GM23338 (cell line): Measurements from ENCODE around the gene GFRA1. TPM values are rescaled to one million over a fixed set of nuclear protein-coding genes. Genes with fewer than 3 reads are reported as not detected.

ENCODE experiments used
- ATAC-seq: fragments of 200-7000 bp; cut with Tn5 transposase; 3 replicates; pipeline ENCODE4 v1.9.1; 2020
- DNase-seq: peaks from one replicate; pipeline ENCODE4 v3.0.0-alpha.2; 2015; ENCODE audit warnings: low spot score
- H2AFZ ChIP-seq: fragments of 200-600 bp; sonication (generic); 2 replicates; pipeline ENCODE4 v1.8.0; 2016; ENCODE audit warnings: antibody characterized with exemption, mild to moderate bottlenecking, moderate library complexity
- H3F3A ChIP-seq: fragments of 200-600 bp; sonication (generic); replicated peaks from 2 replicates; pipeline ENCODE4 v1.8.0; 2017; ENCODE audit warnings: antibody characterized with exemption, mixed run types, low read depth
- H3K27ac ChIP-seq: fragments of 200-600 bp; sonication (generic); 2 replicates; pipeline ENCODE4 v1.6.1; 2016; ENCODE audit warnings: low read depth
- H3K27me3 ChIP-seq: fragments of 200-600 bp; sonication (generic); 2 replicates; pipeline ENCODE4 v1.8.0; 2016; ENCODE audit warnings: mild to moderate bottlenecking, mixed run types, moderate library complexity; ENCODE audit not compliant: insufficient read depth
- H3K36me3 ChIP-seq: fragments of 200-600 bp; sonication (generic); 2 replicates; pipeline ENCODE4 v1.8.0; 2016; ENCODE audit warnings: mild to moderate bottlenecking; ENCODE audit not compliant: insufficient read depth
- H3K4me1 ChIP-seq: fragments of 200-600 bp; sonication (generic); 2 replicates; pipeline ENCODE4 v1.8.0; 2016; ENCODE audit warnings: mild to moderate bottlenecking, moderate library complexity; ENCODE audit not compliant: insufficient read depth
- H3K4me2 ChIP-seq: fragments of 200-600 bp; sonication (generic); 2 replicates; pipeline ENCODE4 v1.7.1; 2017; ENCODE audit warnings: mixed run types
- H3K4me3 ChIP-seq: fragments of 200-600 bp; sonication (generic); 2 replicates; pipeline ENCODE4 v1.6.1; 2016; ENCODE audit warnings: mixed run types
- H3K79me2 ChIP-seq: fragments of 200-600 bp; sonication (generic); replicated peaks from 2 replicates; pipeline ENCODE4 v1.8.0; 2017; ENCODE audit warnings: mild to moderate bottlenecking; ENCODE audit not compliant: insufficient read depth
- H3K9me2 ChIP-seq: fragments of 200-600 bp; sonication (generic); 2 replicates; pipeline ENCODE4 v1.8.0; 2017; ENCODE audit not compliant: insufficient read depth
- H4K20me1 ChIP-seq: fragments of 200-600 bp; sonication (generic); replicated peaks from 2 replicates; pipeline ENCODE4 v1.8.0; 2017; ENCODE audit warnings: mild to moderate bottlenecking; ENCODE audit not compliant: insufficient read depth
- H3K27ac Mint-ChIP-seq: 2 replicates; pipeline ENCODE4 v1.8.0; 2020; ENCODE audit warnings: inconsistent platforms, mild to moderate bottlenecking, moderate library complexity, mixed read lengths
- H3K27me3 Mint-ChIP-seq: 3 replicates; pipeline ENCODE4 v1.8.0; 2022; ENCODE audit warnings: low read depth, mild to moderate bottlenecking, moderate library complexity, mixed read lengths, inconsistent platforms; ENCODE audit not compliant: insufficient read depth, poor library complexity
- H3K36me3 Mint-ChIP-seq: 3 replicates; pipeline ENCODE4 v1.8.0; 2021; ENCODE audit warnings: low read depth, mild to moderate bottlenecking, inconsistent platforms, moderate library complexity, mixed read lengths
- H3K4me1 Mint-ChIP-seq: 3 replicates; pipeline ENCODE4 v1.8.0; 2020; ENCODE audit warnings: mild to moderate bottlenecking, inconsistent platforms, mixed read lengths
- H3K4me3 Mint-ChIP-seq: 3 replicates; pipeline ENCODE4 v1.8.0; 2021; ENCODE audit warnings: moderate library complexity, mild to moderate bottlenecking, inconsistent platforms, mixed read lengths
- H3K9me3 Mint-ChIP-seq: 3 replicates; pipeline ENCODE4 v1.8.0; 2020; ENCODE audit warnings: moderate library complexity, mild to moderate bottlenecking, inconsistent platforms, mixed read lengths
- CREB1 ChIP-seq: fragments of 250-450 bp; sonication (Bioruptor Pico); IDR thresholded peaks from 2 replicates; pipeline ENCODE4 v1.5.0; 2020; ENCODE audit warnings: low read depth, mild to moderate bottlenecking, moderate library complexity
- ETS1 ChIP-seq: IDR thresholded peaks from 2 replicates; pipeline ENCODE4 v1.6.1; 2016; ENCODE audit warnings: antibody characterized with exemption
- EZH2 ChIP-seq: fragments of 200-600 bp; sonication (generic); IDR thresholded peaks from one replicate; pipeline ENCODE4 v1.8.0; 2017; ENCODE audit warnings: antibody characterized with exemption, mild to moderate bottlenecking, low read depth; ENCODE audit not compliant: unreplicated experiment
- EZH2phosphoT487 ChIP-seq: fragments of 200-600 bp; sonication (generic); IDR thresholded peaks from one replicate; pipeline ENCODE4 v1.8.1; 2018; ENCODE audit warnings: antibody characterized with exemption; ENCODE audit not compliant: unreplicated experiment
- JUNB ChIP-seq: IDR thresholded peaks from one replicate; pipeline ENCODE4 v1.6.1; 2016; ENCODE audit warnings: antibody characterized with exemption; ENCODE audit not compliant: unreplicated experiment
- POLR2AphosphoS5 ChIP-seq: IDR thresholded peaks from 2 replicates; pipeline ENCODE4 v1.6.1; 2016; ENCODE audit warnings: antibody characterized with exemption, low read depth
- REST ChIP-seq: IDR thresholded peaks from one replicate; pipeline ENCODE4 v1.6.1; 2018; ENCODE audit warnings: antibody characterized with exemption; ENCODE audit not compliant: unreplicated experiment
- STAT1 ChIP-seq: IDR thresholded peaks from one replicate; pipeline ENCODE4 v1.6.1; 2016; ENCODE audit warnings: antibody characterized with exemption; ENCODE audit not compliant: unreplicated experiment
- ZNF114 ChIP-seq: fragments of 250-450 bp; sonication (Bioruptor Pico); IDR thresholded peaks from 2 replicates; pipeline ENCODE4 v1.5.0; 2020; ENCODE audit warnings: mild to moderate bottlenecking, moderate library complexity
- ZNF331 ChIP-seq: fragments of 250-450 bp; sonication (Bioruptor Pico); IDR thresholded peaks from 2 replicates; pipeline ENCODE4 v1.5.0; 2020; ENCODE audit warnings: low read depth, mild to moderate bottlenecking, moderate library complexity
- polyA plus RNA-seq: library from polyadenylated mRNA; unstranded; fragments of >200 nt; fragmentation: Nextera tagmentation; extraction: Ambion mirVana; gene quantifications from 2 replicates; pipeline ENCODE4 v1.2.1, GENCODE V29; 2016
- total RNA-seq: library from RNA; depleted of rRNA; stranded (reverse); fragments of >200 nt; shearing (Covaris generic); gene quantifications from 2 replicates; pipeline ENCODE4 v1.2.3, GENCODE V29; 2014

The GFRA1 gene
- total and polyA plus RNA-seq, 2 experiments from 2014 or later, result 1.4 to 2.8 TPM

- no peaks in the 10 kb centered on the region for H3K9me3 Mint-ChIP-seq
- Histone ChIP-seq H2AFZ (peak overlapping the region; percentile 16), H3K27me3 (no peaks in the 10 kb centered on the region), H3K4me2 (0 out of 2 replicates have a peak overlapping the region, but pooled peaks have one; percentile 19), H3F3A (no peaks in the 10 kb centered on the region), H3K79me2 (no peaks in the 10 kb centered on the region), H3K4me1 (peaks cover 10% of the 10 kb centered on the region; the same call in 1 of the 2 replicates), H4K20me1 (no peaks in the 10 kb centered on the region), H3K9me2 (no peaks in the 10 kb centered on the region), H3K4me3 (no peak overlapping the region), H3K27ac (no peak overlapping the region), H3K36me3 (no peaks in the 10 kb centered on the region)
- ATAC-seq, result no peak
- H3K4me1 Mint-ChIP-seq, result peaks cover 12% of the 10 kb centered on the region
- H3K27ac Mint-ChIP-seq, result no peak overlapping the region; the same call in 1 of the 2 replicates
- no peak overlapping the region for H3K4me3 Mint-ChIP-seq
- no peaks in the 10 kb centered on the region for H3K36me3 Mint-ChIP-seq
- no peaks in the 10 kb centered on the region for H3K27me3 Mint-ChIP-seq
- TF ChIP-seq EZH2phosphoT487 (no peak), ZNF114 (no peak), REST (no peak), ZNF331 (CRISPR knock-in tag) (no peak), EZH2 (no peak), JUNB (no peak), POLR2AphosphoS5 (no peak), ETS1 (no peak), CREB1 (CRISPR knock-in tag) (no peak)
- DNase-seq, result no peak
Measured at GRCh38 chr10:116055917-116056252, 217.1 kb downstream of the GFRA1 start.

GRCh38 chr10:116055252-116055916 is 217.6 kb downstream of the GFRA1 start:
- DNase-seq (peak; percentile 21), ATAC-seq (peak; percentile 51; the same call in 2 of the 3 replicates)
- no peak overlapping the region for H3K4me3 ChIP-seq
- no peaks in the 10 kb centered on the region for H3K27me3 Mint-ChIP-seq
- no peaks in the 10 kb centered on the region for H4K20me1 ChIP-seq
- no peaks in the 10 kb centered on the region for H3K79me2 ChIP-seq
- no peaks in the 10 kb centered on the region for H3K36me3 ChIP-seq
- H3K4me3 Mint-ChIP-seq, result no peak overlapping the region
- no peak overlapping the region; the same call in 1 of the 2 replicates for H3K27ac Mint-ChIP-seq
- TF ChIP-seq EZH2phosphoT487 (no peak), STAT1 (no peak)
- no peaks in the 10 kb centered on the region for H3K27me3 ChIP-seq
- H3K9me2 ChIP-seq, result 0 out of 2 replicates have a peak, but pooled peaks cover 3% of the 10 kb centered on the region
- 0 out of 2 replicates have a peak overlapping the region, but pooled peaks have one; percentile 19 for H3K4me2 ChIP-seq
- no peaks in the 10 kb centered on the region for H3F3A ChIP-seq
- H3K4me1 ChIP-seq, result peaks cover 10% of the 10 kb centered on the region; the same call in 1 of the 2 replicates
- H3K27ac ChIP-seq, result no peak overlapping the region
- no peaks in the 10 kb centered on the region; the same call in 2 of the 3 replicates for H3K9me3 Mint-ChIP-seq
- peaks cover 12% of the 10 kb centered on the region for H3K4me1 Mint-ChIP-seq
- no peaks in the 10 kb centered on the region for H3K36me3 Mint-ChIP-seq
- peak overlapping the region; percentile 16 for H2AFZ ChIP-seq
